Stimulated activated CD8-positive, alpha-beta memory T cell treated with anti-CD3 and anti-CD28 coated beads, Interleukin-15, amount 100 ng/mL, for 48 hours (primary cell): ENCODE measurements around the gene SFN.

Source experiments
- DNase-seq, 2 donors: peaks; one replicate each; pipeline ENCODE4 v3.0.0-alpha.2; 2020; ENCODE audit warnings: low read depth in 2 of 2

Gene SFN

DNA sequence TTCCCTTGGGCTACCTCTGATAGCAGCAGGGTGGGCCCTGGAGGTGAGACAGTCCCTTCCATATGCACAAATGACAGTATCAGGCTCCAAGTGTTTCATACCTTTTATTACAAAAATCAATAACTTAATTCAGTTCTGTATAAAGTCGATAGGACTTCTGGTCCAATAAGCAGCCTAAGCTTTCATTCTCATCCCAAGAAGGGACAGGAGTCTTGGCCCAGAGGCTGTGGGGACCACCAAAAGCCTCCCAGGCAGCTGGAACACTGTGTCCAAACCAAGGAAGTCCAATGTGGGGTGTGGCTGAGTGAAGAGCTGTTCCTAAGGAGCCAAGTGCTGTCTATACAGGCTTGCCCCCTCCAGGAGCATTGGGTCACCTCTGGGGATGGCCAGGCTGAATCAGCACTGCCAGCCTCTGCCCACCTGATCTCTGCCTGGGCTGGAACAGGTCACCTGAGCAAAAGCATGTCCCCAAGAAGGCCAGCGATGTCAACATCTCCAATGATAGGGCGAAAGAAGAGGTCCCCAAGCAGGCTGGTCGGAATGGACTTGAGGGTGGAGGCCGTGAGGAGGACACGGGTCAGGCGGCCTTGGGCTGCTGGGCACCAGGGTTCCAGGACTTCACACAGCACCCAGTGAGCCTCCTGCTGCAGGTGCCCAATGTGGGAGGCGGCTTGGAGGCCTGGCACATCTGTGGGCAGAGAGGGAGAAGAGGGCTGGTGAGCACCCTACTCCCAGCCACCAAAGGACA is 48.6 kb downstream of the SFN start:
- no peak for DNase-seq

DNA sequence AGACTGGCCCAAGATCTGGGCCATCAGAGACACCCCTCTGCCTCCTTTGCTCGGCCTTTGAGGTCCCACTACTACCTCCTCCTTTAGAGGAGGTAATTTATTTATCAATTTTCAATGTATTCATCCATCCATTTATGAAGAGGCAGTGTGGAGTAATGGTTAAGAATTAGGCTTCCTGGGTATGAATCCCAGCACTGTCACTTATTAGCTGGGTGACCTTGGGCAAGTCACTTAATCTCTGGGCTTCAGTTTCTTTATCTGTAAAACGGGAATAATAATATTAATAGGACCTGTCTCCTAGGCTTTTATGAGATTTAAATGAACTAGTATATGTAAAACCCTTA is 49.2 kb downstream of the SFN start:
- no peak for DNase-seq

DNA sequence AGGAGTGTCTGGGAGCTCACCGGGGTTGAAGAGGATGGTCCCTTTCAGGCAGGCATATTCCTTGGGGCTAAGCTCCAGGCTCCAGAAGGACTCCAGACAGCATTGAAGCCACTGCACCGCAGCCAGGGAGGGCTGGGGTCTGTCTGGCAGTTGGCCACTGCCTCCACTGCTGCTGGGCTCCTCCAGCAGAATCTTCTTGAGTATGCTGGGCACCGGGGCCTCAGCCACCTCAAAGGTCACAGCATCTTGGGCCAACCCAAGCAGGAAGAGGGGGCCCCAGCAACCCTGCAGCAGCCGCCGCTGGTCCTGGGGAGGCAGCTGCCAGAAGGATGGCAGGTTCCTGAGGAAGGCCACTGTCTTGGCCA is 50.4 kb downstream of the SFN start:
- no peak for DNase-seq
